SK-N-SH (cell line): Measurements from ENCODE around the gene SHANK1. TPM values are rescaled to one million over a fixed set of nuclear protein-coding genes. Genes with fewer than 3 reads are reported as not detected.

Experiments used
- CTCF ChIA-PET: fragments of 300-600, 350-600 bp; formaldehyde crosslinking; extraction: SDS; loops from one replicate; lab custom pipeline; 2021; lab: Yijun Ruan, JAX
- POLR2A ChIA-PET: fragments of 350-600 bp; sonication (Branson Sonifier 250); formaldehyde crosslinking; extraction: SDS; loops from one replicate; lab custom pipeline; 2020; ENCODE audit warnings: antibody characterized with exemption, inconsistent platforms; lab: Yijun Ruan, JAX
- DNase-seq: peaks from one replicate; pipeline ENCODE4 v3.0.0; 2012
- H2AFZ ChIP-seq: fragments of 200-600 bp; sonication (generic); 2 replicates; pipeline ENCODE4 v1.8.1; 2016; ENCODE audit warnings: antibody characterized with exemption, mild to moderate bottlenecking, low read depth
- H3F3A ChIP-seq: fragments of 200-600 bp; sonication (generic); replicated peaks from 2 replicates; pipeline ENCODE3; 2016; ENCODE audit warnings: antibody characterized with exemption, mild to moderate bottlenecking; ENCODE audit not compliant: insufficient read depth
- H3K27ac ChIP-seq, 2 experiments: fragments of 200-500 bp in 1 of 2; fragments of 200-600 bp in 1 of 2; sonication (Bioruptor generic) in 1 of 2; sonication (generic), shearing (Covaris generic) in 1 of 2; 2 replicates each; pipeline versions ENCODE4 v1.5.1 to v1.6.1; 2014 to 2016; ENCODE audit warnings: low read depth in 2 of 2, inconsistent platforms in 1 of 2, low read length in 1 of 2, mild to moderate bottlenecking in 1 of 2, mixed read lengths in 1 of 2
- H3K27me3 ChIP-seq: fragments of 200-600 bp; sonication (generic), shearing (Covaris generic); 2 replicates; pipeline ENCODE4 v1.6.1; 2016; ENCODE audit warnings: mixed run types; ENCODE audit not compliant: insufficient read depth
- H3K36me3 ChIP-seq, 2 experiments: fragments of 200-500 bp in 1 of 2; fragments of 200-600 bp in 1 of 2; sonication (Bioruptor generic) in 1 of 2; sonication (generic) in 1 of 2; replicated peaks in 1 of 2; 2 replicates each; pipeline versions ENCODE3 to v1.5.1; 2014 to 2016; ENCODE audit warnings: low read length in 1 of 2, mild to moderate bottlenecking in 1 of 2; ENCODE audit not compliant: insufficient read depth in 2 of 2, control insufficient read depth in 1 of 2
- H3K4me1 ChIP-seq, 2 experiments: fragments of 200-500 bp in 1 of 2; fragments of 200-600 bp in 1 of 2; sonication (Bioruptor generic) in 1 of 2; sonication (generic), shearing (Covaris generic) in 1 of 2; 2 replicates each; pipeline versions ENCODE4 v1.5.1 to v1.6.1; 2014 to 2016; ENCODE audit warnings: low read depth in 1 of 2, low read length in 1 of 2, mixed run types in 1 of 2; ENCODE audit not compliant: insufficient read depth in 2 of 2, control insufficient read depth in 1 of 2
- H3K4me2 ChIP-seq: fragments of 200-600 bp; sonication (generic), shearing (Covaris generic); 2 replicates; pipeline ENCODE4 v1.6.1; 2017; ENCODE audit warnings: mixed run types
- H3K4me3 ChIP-seq, 2 experiments: fragments of 200-500 bp in 1 of 2; fragments of 200-600 bp in 1 of 2; sonication (Bioruptor generic) in 1 of 2; sonication (generic), shearing (Covaris generic) in 1 of 2; 2 replicates each; pipeline versions ENCODE4 v1.5.1 to v1.8.1; 2014 to 2016; ENCODE audit warnings: low read depth in 2 of 2, inconsistent platforms in 1 of 2, low read length in 1 of 2, mild to moderate bottlenecking in 1 of 2, mixed read lengths in 1 of 2, moderate library complexity in 1 of 2
- H3K79me2 ChIP-seq: fragments of 200-600 bp; sonication (generic); 2 replicates; pipeline ENCODE4 v1.8.1; 2017; ENCODE audit warnings: mild to moderate bottlenecking; ENCODE audit not compliant: insufficient read depth
- H3K9ac ChIP-seq: fragments of 200-600 bp; sonication (generic); 2 replicates; pipeline ENCODE4 v1.6.1; 2017; ENCODE audit warnings: mixed run types
- H3K9me2 ChIP-seq: fragments of 200-600 bp; sonication (generic); 2 replicates; pipeline ENCODE4 v1.6.1; 2017; ENCODE audit warnings: mixed run types
- H3K9me3 ChIP-seq: fragments of 200-600 bp; sonication (generic); 2 replicates; pipeline ENCODE4 v1.6.1; 2017; ENCODE audit warnings: mixed run types, mild to moderate bottlenecking, moderate library complexity
- H4K20me1 ChIP-seq: fragments of 200-600 bp; sonication (generic); 2 replicates; pipeline ENCODE4 v1.6.1; 2017; ENCODE audit warnings: mild to moderate bottlenecking, mixed run types; ENCODE audit not compliant: insufficient read depth
- CTCF ChIP-seq: fragments of 200-600 bp; sonication (generic); IDR thresholded peaks from 2 replicates; pipeline ENCODE4 v1.6.1; 2017; ENCODE audit warnings: antibody characterized with exemption, mild to moderate bottlenecking, moderate library complexity
- EZH2phosphoT487 ChIP-seq: fragments of 200-600 bp; sonication (generic); IDR thresholded peaks from 2 replicates; pipeline ENCODE4 v1.6.1; 2017; ENCODE audit warnings: low read depth, mixed run types, mild to moderate bottlenecking, antibody characterized with exemption, moderate library complexity, borderline replicate concordance
- FOSL2 ChIP-seq: IDR thresholded peaks from 2 replicates; pipeline ENCODE4 v1.4.0; 2012; ENCODE audit warnings: low read depth, mild to moderate bottlenecking, moderate library complexity, borderline replicate concordance
- FOXM1 ChIP-seq: IDR thresholded peaks from 2 replicates; pipeline ENCODE4 v1.4.0; 2012; ENCODE audit warnings: low read depth, mild to moderate bottlenecking
- GABPA ChIP-seq: IDR thresholded peaks from 2 replicates; pipeline ENCODE4 v1.4.0; 2012; ENCODE audit warnings: low read depth, mild to moderate bottlenecking
- JUND ChIP-seq: IDR thresholded peaks from 2 replicates; pipeline ENCODE4 v1.4.0; 2012
- MEF2A ChIP-seq: IDR thresholded peaks from 2 replicates; pipeline ENCODE4 v1.4.0; 2012; ENCODE audit warnings: low read depth, borderline replicate concordance
- NFIC ChIP-seq: IDR thresholded peaks from 2 replicates; pipeline ENCODE4 v1.4.0; 2012; ENCODE audit warnings: borderline replicate concordance
- PBX3 ChIP-seq: IDR thresholded peaks from 2 replicates; pipeline ENCODE4; 2012
- RAD21 ChIP-seq: IDR thresholded peaks from 2 replicates; pipeline ENCODE4 v1.6.1; 2012; ENCODE audit warnings: mild to moderate bottlenecking, low read length
- RCOR1 ChIP-seq: fragments of 150-350 bp; IDR thresholded peaks from 2 replicates; pipeline ENCODE4 v1.6.1; 2017; ENCODE audit warnings: antibody characterized with exemption, low read length
- SMC3 ChIP-seq: IDR thresholded peaks from 2 replicates; pipeline ENCODE4 v1.6.1; 2012; ENCODE audit warnings: low read depth, low read length, improper control_type of control experiment
- TCF12 ChIP-seq: IDR thresholded peaks from 2 replicates; pipeline ENCODE4 v1.4.0; 2012
- WGBS: methylation state at CpG from one replicate; pipeline ENCODE4 v1.1.6; 2017; ENCODE audit warnings: low lambda C conversion rate; 5-methylcytosine and 5-hydroxymethylcytosine counted together
- polyA plus RNA-seq, 3 experiments: library from polyadenylated mRNA; depleted of rRNA; stranded (reverse); fragments of >200 nt; gene quantifications; 2 replicates each; pipeline ENCODE4 v1.2.3, GENCODE V29; 2012

The SHANK1 gene
- polyA plus RNA-seq, 1 of the 3 experiments (the other 2 are of a cell fraction) = 0.28 TPM

- no peak overlapping the region for H2AFZ ChIP-seq
- H3K9ac ChIP-seq = no peak overlapping the region
- H3K4me3 ChIP-seq = no peak overlapping the region
- H3K27me3 ChIP-seq = peaks cover 10% of the 10 kb centered on the region; the same call in 1 of the 2 replicates
- ChIA-PET CTCF (interaction anchor here (1.0 to 1.4 kb wide), 2 partner anchors 40 to 92 kb away, joined by 3 read pairs; no protein-coding TSS in a partner anchor), POLR2A (no interaction called here)
- no peaks in the 10 kb centered on the region for H3F3A ChIP-seq
- H3K79me2 ChIP-seq = no peaks in the 10 kb centered on the region
- H3K9me3 ChIP-seq = no peaks in the 10 kb centered on the region
- no peaks in the 10 kb centered on the region for H3K4me1 ChIP-seq
- 57% methylated on average over 5 of the region's 5 CpGs for WGBS
- TF ChIP-seq MEF2A (no peak), CTCF (no peak), JUND (no peak), RCOR1 (no peak), SMC3 (no peak), NFIC (no peak), FOSL2 (no peak), PBX3 (no peak), RAD21 (no peak), EZH2phosphoT487 (no peak)
- TF ChIP-seq, all 33 proteins: peak for 0
- H3K9me2 ChIP-seq = no peaks in the 10 kb centered on the region
- no peak overlapping the region for H3K4me2 ChIP-seq
- H3K36me3 ChIP-seq = no peaks in the 10 kb centered on the region
- H3K27ac ChIP-seq = no peak overlapping the region
- H4K20me1 ChIP-seq = no peaks in the 10 kb centered on the region
- DNase-seq = no peak
These were observed 70.9 kb downstream of the SHANK1 start for GRCh38 chr19:50648659-50649058.

GRCh38 chr19:50647879-50648615, 71.6 kb downstream of the SHANK1 start:
- Histone ChIP-seq H3K4me1 (no peaks in the 10 kb centered on the region), H3K9me3 (no peaks in the 10 kb centered on the region), H4K20me1 (no peaks in the 10 kb centered on the region), H3K36me3 (no peaks in the 10 kb centered on the region), H3K9ac (no peak overlapping the region), H3K27ac (no peak overlapping the region), H2AFZ (no peak overlapping the region), H3K79me2 (no peaks in the 10 kb centered on the region), H3F3A (no peaks in the 10 kb centered on the region), H3K27me3 (peaks cover 11% of the 10 kb centered on the region; the same call in 1 of the 2 replicates), H3K4me3 (no peak overlapping the region), H3K4me2 (no peak overlapping the region), H3K9me2 (no peaks in the 10 kb centered on the region)
- TF ChIP-seq GABPA (no peak), FOXM1 (no peak), MEF2A (no peak), TCF12 (no peak)
- no peak for DNase-seq
- ChIA-PET CTCF (interaction anchor here (1.4 kb wide), 1 partner anchor 40 kb away, joined by 3 read pairs; no protein-coding TSS in a partner anchor), POLR2A (no interaction called here)
- WGBS = 31% methylated on average over 10 of the region's 10 CpGs
